Uterus (tissue), 4 donors: ENCODE data around the gene PTGER1. TPM values are rescaled to one million over a fixed set of nuclear protein-coding genes. Genes with fewer than 3 reads are reported as not detected.

Source experiments
- DNase-seq, 2 donors: peaks; one replicate each; pipeline ENCODE4 v3.0.0-alpha.2; 2019 to 2020
- H3K27ac ChIP-seq, 2 donors: fragments of 200-600 bp; sonication (generic); 1 replicate in 1 of 2; 2 replicates in 1 of 2; pipeline ENCODE4 v1.5.1; 2016 to 2018
- H3K27me3 ChIP-seq, 2 donors: fragments of 200-600 bp; sonication (generic); one replicate each; pipeline ENCODE4 v1.5.1; 2018 to 2019; ENCODE audit warnings: control low read depth in 1 of 2
- H3K36me3 ChIP-seq, 2 donors: fragments of 200-600 bp; sonication (generic); one replicate each; pipeline ENCODE4 v1.5.1; 2019; ENCODE audit warnings: control low read depth in 1 of 2
- H3K4me1 ChIP-seq, 2 donors: fragments of 200-600 bp; sonication (generic); one replicate each; pipeline ENCODE4 v1.5.1; 2018 to 2019; ENCODE audit warnings: control low read depth in 1 of 2
- H3K4me3 ChIP-seq, 2 donors: fragments of 200-600 bp; sonication (generic); 1 replicate in 1 of 2; 2 replicates in 1 of 2; pipeline ENCODE4 v1.5.1; 2018 to 2019; ENCODE audit warnings: mild to moderate bottlenecking in 1 of 2
- H3K9me3 ChIP-seq, 2 donors: fragments of 200-600 bp; sonication (generic); one replicate each; pipeline ENCODE4 v1.5.1; 2019; ENCODE audit warnings: control low read depth in 1 of 2
- POLR2A ChIP-seq, 2 donors: fragments of 450-650 bp; IDR thresholded peaks; one replicate each; pipeline ENCODE4 v1.6.1; 2016; ENCODE audit warnings: antibody characterized with exemption in 2 of 2, mild to moderate bottlenecking in 1 of 2, moderate library complexity in 1 of 2
- intact Hi-C: fragments of 100-400 bp; cut with DNase I; formaldehyde crosslinking; loops from one replicate; pipeline ENCODE4 v1.15.1; 2023; ENCODE audit warnings: low total_unique reads
- total RNA-seq, 4 donors: library from RNA; depleted of rRNA in 3 of 4; stranded (reverse); fragments of >200 nt in 3 of 4; gene quantifications; one replicate each; pipeline versions ENCODE4 v1.1.0 to v1.2.4, GENCODE V29; 2014 to 2023
- TF ChIP-seq, protein P1 (sequence below), 4 experiments: fragments of 200-600 bp in 2 of 4; fragments of 450-650 bp in 2 of 4; sonication (generic) in 2 of 4; IDR thresholded peaks; one replicate each; pipeline ENCODE4 v1.5.1; 2016 to 2019; ENCODE audit warnings: antibody characterized with exemption in 4 of 4, mild to moderate bottlenecking in 2 of 4, moderate library complexity in 1 of 4
- donor health status: DM: yes; HTN: yes; CAD: no.

The PTGER1 gene
- total RNA-seq, 4 donors from 2014 or later, result 0.30 to 1.2 TPM; not detected in 2

DNA sequence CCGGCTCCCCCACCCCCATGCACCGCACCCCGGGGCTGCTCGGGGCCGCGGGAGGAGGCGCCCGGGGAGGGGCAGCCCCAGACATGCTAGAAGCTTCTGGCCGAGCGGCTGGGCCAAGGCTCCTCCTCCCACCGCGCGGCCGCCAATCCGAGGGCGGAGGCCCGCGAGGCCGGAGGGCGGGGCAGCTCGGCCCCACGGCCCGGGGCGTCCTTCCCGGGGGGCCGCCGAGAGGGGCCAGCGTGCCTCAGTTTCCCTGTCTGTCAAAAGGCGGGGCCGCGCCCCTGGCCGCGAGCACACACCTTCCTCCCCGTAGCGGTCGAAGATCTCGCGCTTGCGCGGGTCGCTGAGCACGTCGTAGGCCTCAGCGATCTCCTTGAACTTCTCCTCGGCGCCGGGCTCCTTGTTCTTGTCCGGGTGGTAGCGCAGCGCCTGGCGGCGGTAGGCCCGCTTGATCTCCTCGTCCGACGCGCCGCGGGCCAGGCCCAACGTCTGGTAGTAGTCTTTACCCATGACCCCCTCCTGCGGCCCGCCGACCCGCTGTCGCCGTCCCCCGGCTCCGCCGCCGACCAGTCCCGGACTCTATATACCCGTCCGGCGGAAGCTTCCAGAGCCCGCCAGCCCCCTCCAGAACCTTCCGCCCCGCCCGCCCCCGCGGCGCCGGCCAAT is 42.8 kb upstream of the PTGER1 start, which contains the start of gene DNAJB1:
TSS of gene DNAJB1 (minus strand) at position 558 of the 666 bp plus-strand sequence. CDS start at position 510, 48 bp downstream.
- intact Hi-C loops, result no loop called here
- TF ChIP-seq POLR2A (IDR thresholded peaks at IDR 0.05), result peak; percentile 94 to 96
- TF ChIP-seq, protein P1, sequence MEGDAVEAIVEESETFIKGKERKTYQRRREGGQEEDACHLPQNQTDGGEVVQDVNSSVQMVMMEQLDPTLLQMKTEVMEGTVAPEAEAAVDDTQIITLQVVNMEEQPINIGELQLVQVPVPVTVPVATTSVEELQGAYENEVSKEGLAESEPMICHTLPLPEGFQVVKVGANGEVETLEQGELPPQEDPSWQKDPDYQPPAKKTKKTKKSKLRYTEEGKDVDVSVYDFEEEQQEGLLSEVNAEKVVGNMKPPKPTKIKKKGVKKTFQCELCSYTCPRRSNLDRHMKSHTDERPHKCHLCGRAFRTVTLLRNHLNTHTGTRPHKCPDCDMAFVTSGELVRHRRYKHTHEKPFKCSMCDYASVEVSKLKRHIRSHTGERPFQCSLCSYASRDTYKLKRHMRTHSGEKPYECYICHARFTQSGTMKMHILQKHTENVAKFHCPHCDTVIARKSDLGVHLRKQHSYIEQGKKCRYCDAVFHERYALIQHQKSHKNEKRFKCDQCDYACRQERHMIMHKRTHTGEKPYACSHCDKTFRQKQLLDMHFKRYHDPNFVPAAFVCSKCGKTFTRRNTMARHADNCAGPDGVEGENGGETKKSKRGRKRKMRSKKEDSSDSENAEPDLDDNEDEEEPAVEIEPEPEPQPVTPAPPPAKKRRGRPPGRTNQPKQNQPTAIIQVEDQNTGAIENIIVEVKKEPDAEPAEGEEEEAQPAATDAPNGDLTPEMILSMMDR (IDR thresholded peaks at IDR 0.05), result peak in 1 of 4 experiments; percentile 7
- DNase-seq, result peak; percentile 76 to 87
- H3K27me3 ChIP-seq, result no peaks in the 10 kb centered on the region
- H3K4me1 ChIP-seq, result peaks cover 0 to 6% of the 10 kb centered on the region in 2 donors
- H3K36me3 ChIP-seq, result no peaks in the 10 kb centered on the region
- peak within 1 kb of the TSS; percentile 99 to 100 for H3K27ac ChIP-seq
- H3K9me3 ChIP-seq, result no peaks in the 10 kb centered on the region
- peak within 1 kb of the TSS; percentile 78 to 100 for H3K4me3 ChIP-seq

DNA sequence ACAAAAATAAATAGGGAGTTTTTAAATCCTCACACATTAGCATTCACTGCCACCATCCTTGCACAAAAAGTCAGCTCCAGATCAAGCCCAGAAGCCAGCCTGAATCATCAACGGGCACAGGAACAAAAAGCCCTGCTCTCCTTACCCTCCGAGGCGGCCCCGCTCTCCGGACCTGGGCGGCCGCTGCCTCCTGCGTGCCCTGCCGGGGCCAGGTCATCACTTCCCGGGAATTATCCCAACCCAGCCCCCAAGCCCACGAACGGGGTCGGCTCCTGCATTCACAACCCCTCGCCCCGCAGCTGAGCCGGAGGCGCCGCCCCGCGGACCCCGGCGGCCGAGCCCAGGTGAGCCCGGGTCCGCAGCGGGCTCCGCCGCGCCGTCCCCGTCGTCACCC is 42.3 kb upstream of the PTGER1 start:
- H3K4me3 ChIP-seq, result peak overlapping the region; percentile 78 to 100
- no peaks in the 10 kb centered on the region for H3K27me3 ChIP-seq
- peak overlapping the region; percentile 99 to 100 for H3K27ac ChIP-seq
- no peak for DNase-seq
- H3K9me3 ChIP-seq, result no peaks in the 10 kb centered on the region
- TF ChIP-seq POLR2A (IDR thresholded peaks at IDR 0.05), result no peak
- TF ChIP-seq, protein P1 (IDR thresholded peaks at IDR 0.05), result no peak
- no peaks in the 10 kb centered on the region for H3K36me3 ChIP-seq
- intact Hi-C loops, result no loop called here
- peaks cover 0 to 6% of the 10 kb centered on the region in 2 donors for H3K4me1 ChIP-seq

DNA sequence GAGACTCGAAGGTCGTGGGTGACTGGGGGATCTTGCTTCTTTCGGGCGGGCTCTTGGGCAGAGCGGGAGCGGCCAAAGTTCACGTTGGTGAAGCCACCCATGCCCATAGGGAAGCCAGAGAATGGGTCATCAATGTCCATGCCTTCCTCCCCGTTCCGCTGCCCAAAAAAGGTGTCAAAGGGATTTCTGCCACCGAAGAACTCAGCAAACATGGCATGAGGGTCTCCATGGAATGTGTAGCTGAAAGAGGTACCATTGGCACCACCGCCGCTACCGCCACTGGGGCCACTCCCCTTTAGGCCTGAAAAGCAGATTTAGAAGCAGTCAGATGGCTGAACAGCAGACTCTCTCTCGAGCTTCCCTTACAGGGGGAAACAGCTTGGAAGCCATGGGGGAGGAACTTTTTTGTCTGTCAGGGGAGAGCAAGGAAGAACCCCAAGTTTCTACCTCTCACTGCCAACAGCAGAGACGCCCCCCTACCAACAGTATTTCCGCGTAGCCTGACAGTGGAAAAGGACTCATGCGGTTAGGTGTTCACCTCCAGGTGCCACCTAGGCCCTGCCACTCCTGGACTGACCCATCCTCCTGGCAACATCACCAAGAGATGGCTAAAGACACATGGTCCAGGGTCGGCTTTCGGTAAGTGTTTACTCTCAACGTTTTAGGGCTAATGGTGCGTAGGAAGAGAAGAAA is 41.7 kb upstream of the PTGER1 start:
- DNase-seq, result no peak
- H3K4me1 ChIP-seq, result peaks cover 0 to 6% of the 10 kb centered on the region in 2 donors
- peak overlapping the region; percentile 78 to 100 for H3K4me3 ChIP-seq
- no peaks in the 10 kb centered on the region for H3K36me3 ChIP-seq
- H3K9me3 ChIP-seq, result no peaks in the 10 kb centered on the region
- H3K27ac ChIP-seq, result peak overlapping the region; percentile 99 to 100
- TF ChIP-seq, protein P1 (IDR thresholded peaks at IDR 0.05), result no peak
- TF ChIP-seq POLR2A (IDR thresholded peaks at IDR 0.05), result no peak
- intact Hi-C loops, result no loop called here
- no peaks in the 10 kb centered on the region for H3K27me3 ChIP-seq

DNA sequence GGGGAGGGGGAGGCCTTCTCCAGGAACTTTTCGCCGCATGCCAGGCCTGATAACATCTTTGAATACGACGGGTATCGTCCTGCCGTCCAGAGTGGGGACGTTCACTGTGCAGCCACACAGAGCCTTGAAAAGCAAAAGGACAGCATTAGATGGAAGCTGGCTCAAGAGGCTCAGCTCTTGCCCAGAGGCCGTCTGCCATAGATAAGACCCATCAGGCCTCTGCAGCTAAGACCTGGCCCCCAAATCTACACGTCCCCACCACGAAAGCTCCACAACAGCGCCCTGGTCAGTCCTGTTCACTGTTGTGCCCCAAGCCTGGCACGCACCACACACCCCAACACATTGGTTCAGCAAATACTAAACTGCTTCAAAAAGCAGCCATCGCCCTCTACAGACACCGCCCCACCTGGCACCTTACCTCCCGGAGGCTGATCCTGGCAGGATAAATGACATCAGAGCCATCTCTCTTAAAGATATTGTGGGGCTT is 40.9 kb upstream of the PTGER1 start:
- no peak for DNase-seq
- Histone ChIP-seq H3K9me3 (no peaks in the 10 kb centered on the region), H3K27ac (peak overlapping the region; percentile 24 to 99), H3K4me3 (peak overlapping the region in 1 of 2 donors; percentile 100), H3K4me1 (peaks cover 0 to 6% of the 10 kb centered on the region in 2 donors), H3K27me3 (no peaks in the 10 kb centered on the region), H3K36me3 (no peaks in the 10 kb centered on the region)
- intact Hi-C loops, result no loop called here
- no peak for TF ChIP-seq POLR2A (IDR thresholded peaks at IDR 0.05)
- TF ChIP-seq, protein P1 (IDR thresholded peaks at IDR 0.05), result no peak
